Epithelial cell of esophagus (primary cell): ENCODE results near the gene AJM1.
"Not testable (repeated sequence)": the region's sequence is repeated elsewhere in the genome, so short reads cannot be mapped to it uniquely, and the experiment has no call there.

Source experiments
- DNase-seq: peaks from one replicate; pipeline ENCODE4 v3.0.0; 2010; ENCODE audit warnings: low read depth
- H3K4me3 ChIP-seq: 2 replicates; pipeline ENCODE4 v1.5.1; 2011; ENCODE audit warnings: mild to moderate bottlenecking, low read length, control low read depth
- TF ChIP-seq, protein P1 (sequence below): IDR thresholded peaks from 2 replicates; pipeline ENCODE4 v1.5.1; 2011; ENCODE audit warnings: low read depth, mild to moderate bottlenecking, low read length, control low read depth, inconsistent platforms; ENCODE audit not compliant: insufficient read depth; ENCODE audit errors: missing control alignments

Gene AJM1

GRCh38 chr9:136829981-136830885 lies 12.0 kb upstream of the AJM1 start:
- no peak overlapping the region for H3K4me3 ChIP-seq
- TF ChIP-seq, protein P1, sequence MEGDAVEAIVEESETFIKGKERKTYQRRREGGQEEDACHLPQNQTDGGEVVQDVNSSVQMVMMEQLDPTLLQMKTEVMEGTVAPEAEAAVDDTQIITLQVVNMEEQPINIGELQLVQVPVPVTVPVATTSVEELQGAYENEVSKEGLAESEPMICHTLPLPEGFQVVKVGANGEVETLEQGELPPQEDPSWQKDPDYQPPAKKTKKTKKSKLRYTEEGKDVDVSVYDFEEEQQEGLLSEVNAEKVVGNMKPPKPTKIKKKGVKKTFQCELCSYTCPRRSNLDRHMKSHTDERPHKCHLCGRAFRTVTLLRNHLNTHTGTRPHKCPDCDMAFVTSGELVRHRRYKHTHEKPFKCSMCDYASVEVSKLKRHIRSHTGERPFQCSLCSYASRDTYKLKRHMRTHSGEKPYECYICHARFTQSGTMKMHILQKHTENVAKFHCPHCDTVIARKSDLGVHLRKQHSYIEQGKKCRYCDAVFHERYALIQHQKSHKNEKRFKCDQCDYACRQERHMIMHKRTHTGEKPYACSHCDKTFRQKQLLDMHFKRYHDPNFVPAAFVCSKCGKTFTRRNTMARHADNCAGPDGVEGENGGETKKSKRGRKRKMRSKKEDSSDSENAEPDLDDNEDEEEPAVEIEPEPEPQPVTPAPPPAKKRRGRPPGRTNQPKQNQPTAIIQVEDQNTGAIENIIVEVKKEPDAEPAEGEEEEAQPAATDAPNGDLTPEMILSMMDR, result no peak
- DNase-seq, result no peak

DNA sequence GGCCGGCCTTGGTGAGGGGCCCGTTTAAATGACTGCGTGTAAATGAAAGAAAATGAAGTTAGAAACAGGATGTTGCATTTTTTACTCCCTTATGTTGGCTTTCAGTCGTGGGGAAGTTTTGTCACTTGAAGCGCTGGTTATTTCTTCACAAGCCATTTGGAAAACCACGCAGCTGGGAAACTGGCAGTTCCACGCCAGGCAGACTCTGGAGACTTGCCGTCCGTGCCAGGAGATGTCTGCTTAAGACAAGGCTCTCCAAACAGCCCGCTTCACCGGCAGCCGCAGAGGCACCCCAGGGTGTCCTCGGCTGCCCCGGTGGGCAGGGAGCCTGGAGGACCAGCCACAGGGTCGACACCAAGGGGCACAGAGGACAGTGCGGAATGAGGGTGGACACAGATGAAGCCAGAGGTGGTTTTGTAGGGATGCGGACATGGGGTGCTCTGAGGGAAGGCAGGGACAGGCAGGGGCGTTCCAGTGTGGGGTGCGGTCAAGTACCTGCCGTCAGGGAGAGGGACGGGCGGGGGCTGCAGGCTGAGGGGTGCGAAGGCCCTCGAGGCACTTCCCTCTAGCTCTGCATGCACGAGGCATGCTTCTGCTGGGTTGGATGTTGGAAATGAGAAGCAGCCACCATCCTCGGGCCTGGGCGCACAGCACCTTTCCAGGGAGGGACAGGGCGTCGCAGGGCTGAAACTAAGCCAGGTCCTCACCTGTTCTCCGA lies 11.1 kb upstream of the AJM1 start:
- TF ChIP-seq, protein P1, result no peak
- DNase-seq, result no peak
- H3K4me3 ChIP-seq, result no peak overlapping the region

DNA sequence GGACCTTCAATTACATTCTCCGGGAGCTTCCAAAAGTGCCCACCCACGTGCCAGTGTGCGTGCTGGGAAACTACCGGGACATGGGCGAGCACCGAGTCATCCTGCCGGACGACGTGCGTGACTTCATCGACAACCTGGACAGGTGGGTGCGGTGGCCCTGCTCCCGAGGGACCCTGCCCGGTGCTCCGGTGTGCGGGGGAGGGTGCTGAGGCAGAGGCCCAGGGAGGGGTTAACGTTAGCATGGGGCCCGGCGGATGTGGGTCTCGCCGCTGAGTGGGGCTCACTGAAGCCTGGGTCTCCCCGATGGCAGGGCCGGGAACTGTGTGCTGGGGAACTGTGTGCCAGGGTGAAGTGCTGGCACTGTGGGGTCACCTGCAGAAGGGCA lies 10.6 kb upstream of the AJM1 start:
- TF ChIP-seq, protein P1, result no peak
- DNase-seq, result no peak
- no peak overlapping the region for H3K4me3 ChIP-seq

- DNase-seq, result no peak
- H3K4me3 ChIP-seq, result no peak overlapping the region
- TF ChIP-seq, protein P1, result no peak
These were observed 9.7 kb upstream of the AJM1 start for GRCh38 chr9:136832581-136832980.

GRCh38 chr9:136833381-136834048 lies 8.8 kb upstream of the AJM1 start:
- not testable (repeated sequence) for DNase-seq, H3K4me3 ChIP-seq

DNA sequence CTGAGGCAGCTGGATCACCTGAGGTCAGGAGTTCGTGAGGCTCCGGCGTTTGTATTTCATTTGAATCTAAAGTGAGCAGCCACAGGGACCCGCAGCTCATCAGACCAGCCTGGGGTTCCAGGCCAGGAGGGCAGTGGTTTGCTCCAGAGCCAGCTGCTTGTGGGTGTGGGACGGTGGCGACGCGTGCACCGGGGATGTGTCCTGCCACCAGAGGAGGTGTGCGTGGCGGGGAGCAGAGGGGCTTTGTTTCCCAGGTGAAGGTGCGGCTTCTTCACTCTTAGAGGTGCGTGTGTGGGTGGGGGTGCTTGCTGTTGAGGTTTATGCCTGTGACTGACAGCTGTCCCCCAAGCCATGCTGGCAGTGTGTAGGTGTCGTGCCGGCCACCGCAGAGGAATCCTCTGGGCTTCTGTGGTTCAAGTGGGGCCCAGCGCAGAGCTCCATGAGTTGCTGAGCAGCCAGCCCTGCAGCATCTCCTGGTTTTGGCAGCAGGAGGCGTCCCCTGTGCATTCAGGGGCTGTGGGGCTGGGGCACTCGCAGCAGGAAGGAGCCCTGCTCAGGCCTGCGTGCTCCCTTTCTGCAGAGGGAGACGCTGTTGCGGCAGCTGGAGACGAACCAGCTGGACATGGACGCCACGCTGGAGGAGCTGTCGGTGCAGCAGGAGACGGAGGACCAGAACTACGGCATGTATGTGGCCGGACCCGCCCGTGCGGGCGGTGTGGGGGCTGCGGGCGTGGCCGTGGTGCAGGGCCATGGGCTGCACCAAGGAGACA lies 6.9 kb upstream of the AJM1 start:
- no peak for DNase-seq
- TF ChIP-seq, protein P1, result no peak
- no peak overlapping the region for H3K4me3 ChIP-seq
